Activated naive CD8-positive, alpha-beta T cell treated with anti-CD3 and anti-CD28 coated beads for 36 hours (primary cell): ENCODE data around the gene SYT2. TPM values are rescaled to one million over a fixed set of nuclear protein-coding genes. Genes with fewer than 3 reads are reported as not detected.
"Not testable (repeated sequence)": the region's sequence is repeated elsewhere in the genome, so short reads cannot be mapped to it uniquely, and the experiment has no call there.

Experiments used
- DNase-seq: peaks from one replicate; pipeline ENCODE4 v3.0.0; 2021
- H3K27ac Mint-ChIP-seq: one replicate; pipeline ENCODE4 v1.8.0; 2022; ENCODE audit warnings: mild to moderate bottlenecking, moderate library complexity, mixed read lengths
- H3K27me3 Mint-ChIP-seq: one replicate; pipeline ENCODE4 v1.8.0; 2022; ENCODE audit warnings: mild to moderate bottlenecking, mixed read lengths
- H3K36me3 Mint-ChIP-seq: one replicate; pipeline ENCODE4 v1.8.0; 2021; ENCODE audit warnings: mild to moderate bottlenecking, mixed read lengths
- H3K4me1 Mint-ChIP-seq: one replicate; pipeline ENCODE4 v1.8.0; 2021; ENCODE audit warnings: mixed read lengths
- H3K4me3 Mint-ChIP-seq: one replicate; pipeline ENCODE4 v1.8.0; 2022; ENCODE audit warnings: mild to moderate bottlenecking, moderate library complexity, mixed read lengths
- H3K9me3 Mint-ChIP-seq: one replicate; pipeline ENCODE4 v1.8.0; 2022; ENCODE audit warnings: mixed read lengths
- total RNA-seq, 2 experiments: library from RNA; stranded (reverse); gene quantifications; one replicate each; pipeline ENCODE4 v1.2.3, GENCODE V29; 2021

SYT2 gene
- total RNA-seq, 2 experiments from 2014 or later, result not detected

DNA sequence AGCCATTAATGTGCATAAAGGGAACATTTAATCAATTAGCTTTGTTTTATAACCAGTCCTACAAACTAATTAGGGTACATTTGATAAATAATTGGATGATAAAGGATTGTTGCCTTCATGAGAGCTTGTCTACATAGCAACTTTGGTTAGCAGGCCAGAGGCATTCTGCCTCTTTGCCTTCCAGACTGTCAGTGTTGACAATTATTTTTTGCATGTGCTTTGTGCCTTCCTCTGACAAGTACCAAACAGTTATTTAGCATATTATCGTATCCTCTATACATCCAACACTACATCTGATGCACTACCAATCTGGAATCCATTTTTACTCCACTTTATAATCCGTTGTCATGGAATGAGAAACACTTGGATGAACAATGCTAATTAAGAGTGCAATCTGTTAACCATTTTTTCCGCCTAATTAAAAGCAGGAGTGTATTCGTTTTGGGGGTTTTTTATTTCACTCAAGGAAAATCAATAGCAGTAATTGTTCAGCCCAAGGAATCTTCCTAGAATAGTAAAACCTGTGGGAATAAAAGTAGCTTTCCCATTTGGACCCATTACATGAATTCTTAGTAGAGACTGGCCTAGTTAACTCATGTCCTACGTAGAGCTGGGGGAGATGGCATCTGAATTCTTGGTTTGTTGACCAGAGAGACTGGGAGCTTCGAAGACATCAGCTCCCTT lies 165.3 kb downstream of the SYT2 start:
- not testable (repeated sequence) for DNase-seq, H3K27me3 Mint-ChIP-seq, H3K9me3 Mint-ChIP-seq, H3K4me3 Mint-ChIP-seq, H3K4me1 Mint-ChIP-seq, H3K36me3 Mint-ChIP-seq, H3K27ac Mint-ChIP-seq

- not testable (repeated sequence) for H3K27me3 Mint-ChIP-seq, H3K4me3 Mint-ChIP-seq, H3K27ac Mint-ChIP-seq, H3K36me3 Mint-ChIP-seq, H3K4me1 Mint-ChIP-seq, DNase-seq, H3K9me3 Mint-ChIP-seq
These were observed 166.7 kb downstream of the SYT2 start for GRCh38 chr1:202543537-202543936.

DNA sequence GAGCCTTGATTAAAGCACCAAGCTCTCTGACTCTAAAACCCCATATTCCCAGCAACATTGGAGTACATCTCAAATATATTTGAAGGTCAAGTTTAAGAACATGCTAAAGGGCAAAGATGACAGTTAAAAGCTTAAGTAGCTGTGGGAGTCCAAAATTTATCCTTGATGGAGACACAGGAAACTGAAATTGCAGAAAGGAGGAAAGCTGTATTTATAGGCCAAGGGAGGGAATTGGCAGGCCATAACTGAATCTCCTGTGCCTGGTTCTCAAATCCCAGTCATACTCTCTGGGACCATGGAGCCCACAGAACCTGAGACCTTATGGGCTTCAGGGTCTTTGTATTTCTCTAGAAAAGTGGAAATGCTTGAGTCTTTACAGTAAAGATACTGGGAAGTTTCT lies 167.8 kb downstream of the SYT2 start:
- not testable (repeated sequence) for H3K9me3 Mint-ChIP-seq, H3K4me1 Mint-ChIP-seq, H3K27me3 Mint-ChIP-seq, DNase-seq, H3K27ac Mint-ChIP-seq, H3K36me3 Mint-ChIP-seq, H3K4me3 Mint-ChIP-seq

DNA sequence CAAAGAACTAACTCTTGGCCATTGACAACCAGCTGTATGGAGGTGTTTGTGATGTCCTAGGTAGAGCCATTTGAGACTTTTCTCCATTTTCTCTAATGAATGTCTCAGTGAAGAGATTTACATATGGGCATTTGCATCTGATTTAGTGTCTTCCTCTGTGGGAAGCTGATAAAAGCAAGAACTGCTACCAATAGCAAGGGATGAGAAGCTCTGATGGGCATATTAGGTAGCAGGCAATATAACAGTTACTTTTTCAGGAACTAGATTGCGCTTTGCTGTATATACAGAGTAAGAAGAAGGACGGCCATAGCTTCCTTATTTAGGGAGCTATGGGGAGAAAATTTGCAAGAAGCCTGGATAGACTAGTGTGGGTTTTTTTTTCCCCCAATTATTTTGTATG lies 169.4 kb downstream of the SYT2 start:
- not testable (repeated sequence) for DNase-seq, H3K4me3 Mint-ChIP-seq, H3K4me1 Mint-ChIP-seq, H3K27ac Mint-ChIP-seq, H3K9me3 Mint-ChIP-seq, H3K36me3 Mint-ChIP-seq, H3K27me3 Mint-ChIP-seq

Other genes starting within 250 kb of the SYT2 start
- gene KDM5B, start 98.0 kb upstream of the SYT2 start, total RNA-seq, result 10 to 100 TPM; 18.3 to 19.3 TPM
- under 1 TPM; 0.45 to 0.80 TPM for gene PCAT6, start 100.5 kb upstream of the SYT2 start, total RNA-seq
- 1 to 10 TPM; 8.4 to 9.0 TPM for gene RABIF, start 178.7 kb upstream of the SYT2 start, total RNA-seq
- gene KLHL12, start 216.8 kb upstream of the SYT2 start, total RNA-seq, result 10 to 100 TPM; 42.6 to 44.1 TPM
- 10 to 100 TPM; 77.3 to 82.1 TPM for gene ADIPOR1, start 247.9 kb upstream of the SYT2 start, total RNA-seq